GM18873 (cell line): ENCODE measurements around the gene SUSD1.
A peak's percentile ranks its signal among the peaks of the same experiment; 100 is the strongest.

Experiments used
- ATAC-seq: cut with Tn5 transposase; IDR thresholded peaks from one replicate; pipeline ENCODE4 v1.9.1; 2021; ENCODE audit warnings: mild to moderate bottlenecking, moderate library complexity, moderate number of reproducible peaks; ENCODE audit not compliant: unreplicated experiment, low FRiP score

SUSD1 gene

GRCh38 chr9:112025850-112026249, 149.2 kb downstream of the SUSD1 start:
- no peak for ATAC-seq

- ATAC-seq, result no peak
Observed at GRCh38 chr9:112021742-112022141, 153.4 kb downstream of the SUSD1 start.

GRCh38 chr9:112020680-112021596, 154.2 kb downstream of the SUSD1 start:
- ATAC-seq, result no peak

GRCh38 chr9:112017878-112018277, 157.2 kb downstream of the SUSD1 start:
- no peak for ATAC-seq

GRCh38 chr9:112015736-112016135, 159.4 kb downstream of the SUSD1 start:
- no peak for ATAC-seq

- no peak for ATAC-seq
Observed at GRCh38 chr9:112015149-112015548, 159.9 kb downstream of the SUSD1 start.

- ATAC-seq, result no peak
Observed at GRCh38 chr9:112013266-112013665, 161.8 kb downstream of the SUSD1 start.

- peak; percentile 76 for ATAC-seq
Observed at GRCh38 chr9:112012026-112012902, 162.8 kb downstream of the SUSD1 start.

- no peak for ATAC-seq
Observed at GRCh38 chr9:112011051-112011620, 164.0 kb downstream of the SUSD1 start.

GRCh38 chr9:112010537-112010936, 164.6 kb downstream of the SUSD1 start:
- ATAC-seq, result no peak

GRCh38 chr9:112009656-112010055, 165.4 kb downstream of the SUSD1 start:
- ATAC-seq, result no peak

GRCh38 chr9:112007575-112008240, 167.4 kb downstream of the SUSD1 start:
- ATAC-seq, result no peak

- no peak for ATAC-seq
Observed at GRCh38 chr9:112006361-112007020, 168.6 kb downstream of the SUSD1 start.

- no peak for ATAC-seq
Observed at GRCh38 chr9:112005939-112006338, 169.2 kb downstream of the SUSD1 start.

GRCh38 chr9:112003538-112003937, 171.6 kb downstream of the SUSD1 start:
- ATAC-seq, result no peak

- no peak for ATAC-seq
Observed at GRCh38 chr9:112002847-112003457, 172.1 kb downstream of the SUSD1 start.

- no peak for ATAC-seq
Observed at GRCh38 chr9:112002131-112002846, 172.8 kb downstream of the SUSD1 start.

GRCh38 chr9:112000743-112001142, 174.4 kb downstream of the SUSD1 start:
- ATAC-seq, result no peak

GRCh38 chr9:111999319-111999718, 175.8 kb downstream of the SUSD1 start:
- no peak for ATAC-seq
